GM21786 (cell line): Measurements from ENCODE around the gene CNTNAP1.

Experiments
- ATAC-seq: cut with Tn5 transposase; IDR thresholded peaks from one replicate; pipeline ENCODE4 v1.9.1; 2021; ENCODE audit not compliant: unreplicated experiment

Gene CNTNAP1

DNA sequence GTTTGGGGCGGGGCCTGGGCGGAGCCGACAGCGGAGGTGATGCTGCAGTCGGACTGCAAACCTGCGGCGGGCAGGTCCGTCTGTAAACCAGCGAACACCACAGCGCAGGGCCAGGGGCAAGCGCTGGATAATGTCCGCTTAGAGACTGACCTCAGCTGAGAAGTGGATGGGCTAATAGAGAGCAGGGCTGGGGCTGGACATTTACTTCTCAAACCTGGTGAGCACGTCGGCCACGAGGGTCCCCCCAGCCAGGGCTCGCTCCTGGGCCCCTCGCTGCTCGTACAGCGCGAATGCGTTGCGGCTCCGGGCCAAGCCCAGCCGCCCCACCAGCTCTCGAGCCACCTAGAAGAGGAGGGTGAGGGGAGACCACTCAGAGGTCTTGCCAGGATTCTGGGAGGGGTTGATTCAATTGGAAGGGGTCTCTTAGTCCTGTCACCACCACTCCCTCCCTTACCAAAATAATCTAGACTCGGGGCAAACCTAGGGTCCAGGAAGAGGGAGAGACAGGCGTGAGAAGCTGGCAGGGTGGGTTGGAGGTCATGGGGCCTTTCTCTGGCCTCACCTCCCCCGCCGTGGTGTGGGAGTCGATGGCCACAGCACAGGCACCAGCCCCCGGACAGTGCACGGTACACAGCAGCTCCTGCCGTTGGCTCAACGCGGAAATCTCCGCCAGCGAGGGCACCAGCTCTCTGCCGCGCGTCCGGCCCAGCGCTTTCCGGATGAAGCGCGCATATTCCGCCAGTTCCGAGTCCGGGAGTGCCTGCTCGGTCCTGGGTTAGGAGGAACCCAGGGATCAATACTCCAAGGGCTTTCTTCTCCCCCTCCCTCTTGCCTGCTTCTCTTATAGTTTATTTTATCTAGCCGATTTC lies 11.3 kb upstream of the CNTNAP1 start:
- ATAC-seq, result no peak

DNA sequence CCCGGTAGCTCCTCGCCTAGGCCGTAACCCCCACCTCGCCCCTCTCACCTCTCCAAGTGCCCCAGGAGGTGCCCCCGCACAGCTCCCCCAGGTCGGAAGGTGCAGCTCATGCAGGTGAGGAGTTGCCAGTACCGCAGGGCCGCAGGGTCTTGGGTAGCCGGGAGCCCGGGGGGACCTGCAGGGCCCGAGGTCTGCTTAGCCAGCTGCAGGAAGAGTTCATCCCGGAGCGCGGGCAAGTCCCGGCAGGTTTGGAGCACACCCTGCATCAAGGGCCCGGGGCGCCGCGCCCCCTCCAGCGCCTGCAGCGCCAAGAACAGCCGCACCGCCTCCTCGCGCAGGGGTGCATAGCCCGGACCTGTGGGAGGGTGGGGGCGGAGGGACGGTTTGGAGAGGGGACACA lies 10.3 kb upstream of the CNTNAP1 start:
- no peak for ATAC-seq

DNA sequence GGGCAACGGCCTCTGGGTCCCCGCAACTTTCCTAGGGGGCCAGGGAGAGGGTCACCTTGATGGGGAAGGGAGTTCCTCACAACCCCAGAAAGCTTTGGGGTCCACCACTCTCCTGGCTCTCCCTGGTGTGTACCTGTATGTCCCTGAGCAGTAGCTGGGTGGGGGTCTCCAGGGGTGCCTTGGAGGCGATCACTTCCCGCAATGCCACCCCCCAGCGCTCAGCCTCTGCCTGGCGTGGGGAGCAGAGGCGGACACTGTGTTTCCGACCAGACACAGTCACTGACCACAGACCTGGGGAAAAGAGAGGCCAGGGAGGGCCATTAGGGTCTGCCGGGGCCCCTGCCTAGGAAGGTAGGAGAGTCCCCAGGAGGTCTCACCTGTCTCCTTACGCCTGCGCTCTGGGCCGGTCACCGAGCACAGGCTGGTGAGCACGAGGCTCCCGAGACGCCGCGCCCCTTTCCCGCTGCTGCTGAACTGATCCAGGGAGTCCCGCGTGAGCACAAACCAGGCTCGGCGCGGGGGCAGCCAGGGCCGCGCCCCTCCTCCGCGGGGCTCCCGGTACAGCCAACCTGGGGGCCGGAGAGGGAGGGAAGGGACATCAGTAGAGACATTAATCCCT lies 9.0 kb upstream of the CNTNAP1 start:
- no peak for ATAC-seq

DNA sequence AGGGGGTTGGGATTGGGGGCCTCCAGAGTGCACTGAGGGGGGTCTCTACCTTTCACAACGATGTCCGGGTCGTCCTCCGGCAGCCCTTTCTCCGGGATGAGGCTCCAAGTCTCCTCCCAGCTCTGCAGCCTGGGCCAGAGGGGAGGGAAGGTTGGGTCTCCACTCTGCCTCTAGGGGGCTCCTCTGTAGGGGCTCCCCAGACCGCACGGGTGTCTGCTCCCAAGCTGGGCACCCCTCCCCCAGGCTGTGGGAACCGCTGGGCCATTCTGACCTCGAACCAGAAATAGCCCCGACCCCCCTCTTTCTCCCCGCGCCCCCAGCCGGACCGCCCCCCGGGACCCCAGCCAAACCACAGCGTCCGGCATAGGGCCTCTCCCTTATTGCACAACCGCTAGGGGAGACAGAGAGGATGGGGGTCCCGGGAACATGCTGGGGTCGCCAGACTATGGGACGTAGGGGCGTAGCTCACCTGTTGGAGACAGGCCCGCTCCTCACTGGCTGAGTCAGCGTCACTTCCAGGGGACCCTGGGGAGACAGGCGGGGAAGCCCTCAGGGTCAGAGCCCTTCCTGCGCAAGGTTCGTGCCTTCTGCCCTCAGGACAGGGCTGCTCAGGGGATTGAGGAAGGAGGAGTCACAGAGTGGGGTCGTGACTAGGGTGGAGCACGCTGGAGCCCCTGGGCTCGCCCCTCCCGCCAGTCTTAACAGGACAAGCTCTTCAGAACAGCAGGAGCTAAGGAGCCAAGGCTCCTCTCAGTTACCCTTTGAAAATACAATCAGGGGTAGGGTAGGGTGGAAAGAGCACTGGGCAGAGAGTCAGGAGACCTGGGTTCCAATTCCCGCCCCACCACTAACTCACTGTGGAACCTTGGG lies 8.2 kb upstream of the CNTNAP1 start:
- ATAC-seq, result no peak

DNA sequence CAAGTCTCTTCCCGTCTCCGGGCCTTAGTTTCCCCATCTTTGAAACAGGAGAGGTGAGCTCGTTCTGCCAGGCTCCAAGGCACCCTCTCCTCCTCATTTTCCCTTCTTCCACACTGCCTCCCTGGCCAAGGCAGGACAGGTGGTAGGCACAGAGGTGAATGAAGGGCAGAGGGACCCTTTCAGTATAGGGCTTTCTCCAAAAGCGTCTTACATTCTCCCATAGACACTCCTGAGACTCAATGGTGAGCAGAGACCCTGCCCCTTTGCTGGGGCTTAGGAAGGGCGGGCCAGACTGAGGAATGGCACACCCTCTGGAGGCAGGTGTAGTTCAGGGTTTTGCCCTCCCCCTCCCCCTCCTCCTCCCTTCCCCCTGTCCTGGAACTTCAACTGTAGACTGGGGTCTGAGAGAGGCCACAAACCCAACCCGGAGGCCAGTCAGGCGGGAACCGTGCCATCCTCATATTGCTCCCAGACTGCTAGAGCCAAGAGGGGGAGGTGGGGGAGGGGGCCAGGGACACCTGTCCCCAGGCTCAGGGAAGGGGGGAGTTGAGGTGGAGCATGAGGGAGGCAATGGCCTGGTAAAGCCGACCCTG lies 7.5 kb upstream of the CNTNAP1 start:
- no peak for ATAC-seq

DNA sequence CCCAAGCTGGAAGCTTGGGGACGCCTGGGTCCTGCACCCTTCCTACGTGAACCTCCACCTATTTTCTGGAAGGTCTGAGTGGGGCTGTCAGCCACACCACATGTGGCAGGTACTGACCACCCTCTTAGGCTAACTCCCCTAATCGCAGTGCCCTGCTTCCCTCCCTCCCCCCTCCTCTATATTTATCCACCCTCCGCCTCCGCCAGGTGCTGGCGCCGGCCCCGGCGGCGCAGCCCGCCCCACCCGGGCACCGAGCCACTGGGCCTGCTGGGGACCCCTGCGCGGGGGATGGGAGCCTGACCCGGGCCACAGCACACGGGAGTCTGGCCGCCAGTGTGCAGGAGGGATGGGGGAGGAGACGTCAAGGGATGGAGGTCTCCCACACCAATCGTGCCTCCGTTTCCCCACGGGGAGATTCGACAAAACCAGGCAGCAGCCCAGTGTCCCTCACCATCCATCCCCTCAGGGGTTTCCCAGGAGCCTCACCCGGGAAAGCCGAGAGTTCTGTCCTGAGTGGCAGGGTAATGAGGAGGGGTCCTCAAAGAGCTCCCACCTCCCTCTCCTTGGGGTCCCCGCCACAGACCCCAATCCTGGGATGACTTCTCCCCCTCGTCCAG lies 6.9 kb upstream of the CNTNAP1 start:
- no peak for ATAC-seq

DNA sequence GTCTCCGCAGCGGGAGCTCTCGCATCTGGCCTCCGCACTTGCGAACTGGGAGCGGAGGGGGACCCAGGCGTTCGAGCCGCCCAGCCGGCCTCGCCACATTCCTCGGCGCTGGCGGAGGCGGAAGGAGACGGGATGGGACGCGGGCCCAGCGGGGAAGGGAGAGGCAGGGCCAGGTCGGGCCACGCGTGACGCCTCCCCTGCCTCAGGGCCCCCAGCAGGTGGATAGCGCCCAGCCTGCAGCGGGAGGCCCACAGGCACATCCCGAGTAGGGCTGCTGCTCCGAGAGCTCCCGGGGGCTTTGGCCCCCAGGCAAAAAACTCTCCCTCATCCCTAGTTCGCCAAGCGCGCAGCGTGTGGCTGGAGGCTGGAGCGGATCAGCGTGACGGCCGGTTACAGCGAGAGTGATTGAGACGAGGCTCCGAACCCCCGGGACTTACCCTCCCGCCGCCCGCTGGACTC lies 6.3 kb upstream of the CNTNAP1 start:
- ATAC-seq, result no peak

DNA sequence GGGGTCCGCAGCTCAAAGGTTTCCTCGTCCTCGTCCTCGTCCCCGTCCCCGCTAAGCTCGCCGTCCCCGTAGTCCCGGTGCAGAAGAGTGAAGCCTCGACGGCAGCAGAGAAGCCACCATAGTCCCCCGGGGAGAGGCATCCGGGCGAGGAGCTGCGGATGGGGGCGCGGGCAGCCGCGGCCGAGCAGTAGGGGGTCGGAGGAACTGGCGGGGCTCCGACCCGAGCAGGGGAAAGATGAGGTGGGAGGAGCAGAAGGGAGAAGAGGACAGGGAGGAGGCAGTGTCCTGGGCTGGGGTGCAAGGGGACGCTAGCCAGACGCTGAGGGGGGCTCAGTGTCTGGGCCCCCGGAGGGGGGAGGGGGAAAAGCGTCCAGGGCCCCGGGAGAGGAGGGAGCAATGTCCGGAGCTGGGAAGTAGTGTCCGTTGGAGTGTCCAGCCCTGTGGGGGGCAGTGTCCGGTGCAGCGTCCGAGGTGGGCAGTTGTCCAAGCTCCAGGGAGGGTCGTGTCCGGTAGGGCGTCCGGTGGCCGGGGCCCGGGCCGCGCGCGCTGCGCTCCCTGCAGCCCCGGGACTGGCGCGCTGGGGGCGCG lies 5.8 kb upstream of the CNTNAP1 start, which contains the start of gene PLEKHH3:
TSS of gene PLEKHH3 (minus strand) at position 571 of the 588 bp plus-strand sequence. CDS start at position 140, 431 bp downstream.
- no peak for ATAC-seq

DNA sequence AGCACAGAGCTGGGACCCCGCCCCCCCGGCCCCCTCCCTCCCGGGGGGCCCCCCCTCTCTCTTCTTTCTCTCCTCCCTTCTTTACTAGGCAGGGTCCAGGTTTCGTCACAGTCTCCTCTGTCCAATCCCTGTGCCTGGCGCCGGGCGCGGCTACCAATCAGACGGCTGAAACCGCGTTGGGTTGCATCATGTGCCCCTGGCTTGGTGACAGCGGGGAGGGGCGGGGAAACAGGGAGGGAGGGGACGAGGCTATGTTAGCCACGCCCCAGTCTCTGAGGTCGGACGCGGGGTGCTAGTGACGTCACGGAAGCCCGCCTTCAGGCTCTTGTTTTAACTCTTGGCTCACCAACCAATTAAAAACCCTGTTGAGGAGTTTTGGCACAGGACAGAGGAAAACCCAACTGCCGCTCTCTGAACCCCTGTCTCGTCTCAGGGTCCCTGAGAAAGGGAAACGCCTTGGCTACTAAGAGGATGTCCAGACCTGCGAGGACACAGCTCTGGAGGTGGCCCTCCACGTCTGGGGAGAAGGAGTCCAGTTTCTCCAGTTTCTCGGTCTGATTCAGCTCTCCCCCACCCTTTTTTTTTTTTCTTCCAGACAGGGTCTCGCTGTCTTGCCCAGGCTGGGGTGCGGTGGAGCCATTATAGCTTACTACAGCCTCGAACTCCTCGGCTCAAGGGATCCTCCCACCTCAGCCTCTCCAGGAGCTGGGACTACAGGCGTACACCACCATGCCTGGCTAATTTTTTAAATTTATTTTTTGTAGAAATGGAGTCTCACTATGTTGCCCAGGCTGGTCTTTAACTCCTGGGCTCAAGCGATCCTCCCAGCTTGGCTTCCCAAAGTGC lies 5.1 kb upstream of the CNTNAP1 start:
- ATAC-seq, result peak; percentile 57

DNA sequence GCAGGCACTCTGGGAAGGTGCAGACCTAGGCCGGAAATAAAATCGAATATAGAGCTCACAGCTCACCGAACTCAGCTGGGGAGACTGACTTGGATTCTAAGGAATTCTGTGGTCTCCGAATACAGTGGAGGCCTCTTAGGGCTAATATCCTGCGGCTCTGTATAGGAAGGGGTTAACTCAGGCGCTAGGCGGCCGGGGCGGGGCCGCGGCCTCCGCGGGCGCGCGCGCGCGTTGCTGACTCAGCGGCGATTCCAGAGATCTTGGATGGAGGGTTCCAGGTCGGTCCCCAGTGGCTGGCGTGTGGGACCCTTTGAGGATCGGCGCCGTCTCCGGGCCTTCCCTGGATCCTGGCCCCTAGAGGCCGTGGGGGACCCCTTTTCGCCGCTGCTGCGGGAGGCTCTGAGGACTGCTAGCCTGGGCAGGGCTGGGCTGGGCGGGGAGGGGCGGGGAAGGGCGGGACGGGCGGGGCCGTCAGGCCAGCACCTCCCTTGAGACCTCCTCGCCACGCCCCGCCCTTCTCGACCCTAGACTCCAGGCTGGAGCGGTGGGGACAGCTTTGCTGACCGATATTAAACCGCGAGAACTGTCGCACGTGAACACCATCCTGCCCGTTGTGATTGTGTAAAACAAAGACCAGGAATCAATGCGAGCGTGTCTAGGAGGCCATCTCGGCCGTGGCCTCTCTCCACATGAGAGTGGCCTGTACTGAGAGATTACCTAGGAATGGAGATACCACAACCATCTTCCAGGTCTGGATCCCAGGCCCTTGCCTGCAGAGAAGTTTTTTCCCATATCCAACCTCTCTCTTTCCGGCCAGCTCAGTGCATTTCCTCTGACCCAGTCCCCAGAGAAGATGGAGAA lies 4.2 kb upstream of the CNTNAP1 start:
- no peak for ATAC-seq

DNA sequence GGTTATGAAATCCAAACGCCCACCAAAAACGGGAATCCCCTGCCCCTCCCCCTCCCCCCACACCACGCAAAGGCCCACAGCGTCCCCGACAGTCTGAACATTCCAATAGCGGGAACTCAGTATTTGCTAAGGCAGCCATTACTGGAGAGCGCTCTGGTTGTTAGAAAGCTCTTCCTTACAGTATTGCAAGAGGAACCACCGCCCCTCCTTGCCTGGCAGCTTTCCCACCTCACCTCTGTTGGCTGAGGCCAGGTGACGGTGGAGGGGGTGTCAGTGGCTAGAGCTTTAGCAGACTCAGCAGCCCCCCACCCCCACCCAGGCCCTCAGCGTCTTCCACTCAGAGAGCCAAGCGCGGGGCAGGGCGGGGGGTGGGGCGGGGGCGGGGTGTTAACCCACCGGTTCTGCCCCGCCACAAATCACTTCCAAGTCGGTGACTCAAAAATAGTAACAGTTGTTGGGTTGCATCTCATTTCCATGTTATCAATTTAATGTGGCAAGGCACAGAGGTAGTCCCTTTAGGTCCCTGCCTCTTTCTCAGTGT lies 3.3 kb upstream of the CNTNAP1 start:
- no peak for ATAC-seq

DNA sequence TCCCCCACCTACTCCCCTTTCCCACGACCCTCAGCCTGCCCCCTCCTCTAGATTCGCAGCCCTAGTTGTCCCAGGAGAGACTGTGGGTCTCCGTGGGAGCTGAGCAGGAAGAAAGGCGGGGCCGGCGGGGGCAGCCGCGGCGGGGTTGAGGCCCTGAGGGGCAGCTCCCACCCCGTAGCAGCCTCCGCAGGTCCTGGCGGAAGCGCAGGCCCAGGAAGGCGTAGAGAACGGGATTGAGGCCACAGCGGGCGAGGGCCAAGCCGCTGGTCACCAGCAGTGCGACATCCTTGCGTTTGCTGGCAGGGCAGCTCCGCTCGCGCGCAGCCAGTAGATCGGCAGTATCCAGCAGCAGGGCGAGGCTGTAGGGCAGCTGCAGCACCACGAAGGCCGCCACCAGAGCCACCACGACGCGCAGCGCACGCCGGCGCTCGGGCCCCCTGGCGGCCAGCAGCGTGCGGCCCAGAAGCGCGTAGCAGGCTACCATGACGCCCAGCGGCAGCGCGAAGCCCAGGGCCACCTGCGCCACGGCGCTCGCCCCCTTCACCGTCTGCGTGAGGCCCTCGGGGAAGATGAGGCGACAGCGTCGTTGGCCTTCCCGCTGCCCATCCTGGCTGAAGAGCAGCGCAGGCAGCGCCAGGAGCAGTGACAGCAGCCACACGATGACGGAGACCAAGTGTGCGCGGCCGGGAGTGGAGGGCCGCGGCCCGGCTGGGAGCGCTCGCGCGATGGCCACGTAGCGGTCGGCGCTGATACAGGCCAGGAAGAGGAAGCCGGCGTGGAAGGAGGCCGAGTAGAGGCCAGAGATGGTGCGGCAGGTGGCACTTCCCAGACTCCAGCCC lies 2.6 kb upstream of the CNTNAP1 start:
- no peak for ATAC-seq

DNA sequence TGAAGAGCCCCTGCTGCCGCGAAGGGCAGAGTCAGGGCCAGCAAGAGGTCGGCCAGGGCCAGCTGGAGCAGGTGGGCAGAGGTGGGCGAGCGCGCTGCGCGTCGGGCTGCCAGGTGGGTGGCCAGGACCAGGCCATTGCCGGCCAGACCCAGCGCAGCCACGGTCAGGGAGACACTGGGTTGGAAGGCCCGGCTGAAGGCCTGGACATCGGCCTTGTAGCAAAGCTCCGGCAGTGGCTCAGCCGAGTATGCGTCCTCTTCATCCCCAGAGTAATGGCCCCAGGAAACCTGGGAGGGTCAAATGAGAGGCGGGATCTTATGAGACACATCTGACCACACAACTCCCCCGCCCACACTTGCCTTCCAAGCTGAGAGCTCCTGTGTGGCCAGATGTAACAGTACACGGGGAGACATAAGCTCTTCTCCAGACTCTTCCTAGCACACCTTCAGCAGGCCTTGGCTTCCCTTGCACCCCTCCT lies 2.0 kb upstream of the CNTNAP1 start:
- no peak for ATAC-seq

DNA sequence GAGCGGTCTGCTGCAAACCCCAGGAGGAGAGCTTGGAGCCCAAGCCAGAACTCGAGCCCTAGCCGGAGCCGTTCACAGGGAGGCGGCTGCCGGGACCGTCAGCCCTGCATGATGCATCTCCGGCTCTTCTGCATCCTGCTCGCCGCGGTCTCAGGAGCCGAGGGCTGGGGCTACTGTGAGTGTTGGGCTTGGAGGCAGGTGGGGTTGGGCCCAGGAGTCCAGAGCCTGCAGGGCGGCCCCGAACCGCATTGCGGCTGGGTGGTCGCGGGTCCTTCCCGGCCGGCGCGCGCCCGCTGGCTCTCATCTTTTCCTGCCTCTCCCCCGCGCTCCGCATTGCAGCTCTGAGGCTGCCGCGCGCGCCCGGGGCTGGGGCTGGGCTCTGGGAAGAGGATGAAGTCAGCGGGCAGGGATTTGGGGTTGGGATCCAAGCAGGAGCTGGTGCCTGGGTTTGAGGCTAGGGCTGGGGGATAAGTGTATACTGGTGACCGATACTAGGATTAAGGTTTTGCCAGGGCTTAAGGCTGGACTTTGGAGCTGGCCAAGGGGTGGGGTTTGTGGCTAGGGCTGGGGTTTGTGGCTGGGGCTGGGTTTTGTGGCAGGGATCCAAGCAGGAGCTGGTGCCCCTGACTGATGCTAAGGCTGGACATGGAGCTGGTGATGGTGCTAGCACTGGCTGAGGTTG lies 532 bp downstream of the CNTNAP1 start:
- no peak for ATAC-seq

DNA sequence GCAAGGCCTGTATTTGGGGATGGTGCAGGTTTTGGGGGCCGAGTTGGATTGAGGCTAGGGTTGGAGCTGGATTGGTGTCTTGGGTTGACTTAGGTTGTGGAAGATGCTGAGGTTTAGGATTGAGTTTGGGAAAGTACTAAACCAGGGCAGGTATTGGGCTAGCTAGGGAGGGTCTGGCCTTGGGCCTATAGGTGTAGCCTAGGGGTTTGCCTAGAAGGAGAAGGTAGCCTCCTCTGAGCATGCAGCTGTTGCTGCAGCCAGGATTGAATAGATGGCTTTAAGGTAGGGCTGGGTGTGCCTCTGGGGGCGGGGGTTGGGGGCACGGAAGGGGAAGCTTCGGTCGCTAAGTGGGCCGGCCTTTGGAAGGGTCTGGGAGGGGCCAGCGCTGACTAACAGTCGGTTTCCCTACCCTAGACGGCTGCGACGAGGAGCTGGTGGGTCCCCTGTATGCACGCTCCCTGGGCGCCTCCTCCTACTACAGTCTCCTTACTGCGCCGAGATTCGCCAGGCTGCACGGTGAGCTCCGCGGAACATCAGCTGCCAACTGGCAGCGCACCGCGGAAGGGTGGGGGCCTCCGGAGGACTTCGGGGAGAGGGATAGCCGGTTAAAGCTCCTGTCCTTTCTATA lies 1.2 kb downstream of the CNTNAP1 start:
- ATAC-seq, result no peak

DNA sequence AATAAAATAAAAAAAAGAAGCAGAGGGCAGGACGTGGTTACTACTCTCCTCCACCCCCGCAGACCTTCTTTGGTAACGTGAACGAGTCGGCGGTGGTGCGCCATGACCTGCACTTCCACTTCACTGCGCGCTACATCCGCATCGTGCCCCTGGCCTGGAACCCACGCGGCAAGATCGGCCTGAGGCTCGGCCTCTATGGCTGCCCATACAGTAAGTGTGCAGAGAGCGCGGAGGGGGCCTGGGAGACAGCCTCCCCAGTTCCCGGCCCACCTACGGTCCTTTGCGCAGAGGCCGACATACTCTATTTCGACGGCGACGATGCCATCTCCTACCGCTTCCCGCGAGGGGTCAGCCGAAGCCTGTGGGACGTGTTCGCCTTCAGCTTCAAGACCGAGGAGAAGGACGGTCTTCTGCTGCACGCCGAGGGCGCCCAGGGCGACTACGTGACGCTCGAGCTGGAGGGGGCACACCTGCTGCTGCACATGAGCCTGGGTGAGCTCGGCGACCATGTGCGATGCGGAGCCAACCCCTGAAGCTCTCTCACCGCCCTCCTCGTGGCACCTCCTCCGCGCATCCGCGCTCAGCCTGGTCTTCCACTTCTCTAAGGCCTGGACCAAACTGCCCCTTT lies 2.7 kb downstream of the CNTNAP1 start:
- no peak for ATAC-seq
